ENCODE measurements around the gene GRK4. TPM values are rescaled to one million over a fixed set of nuclear protein-coding genes. Genes with fewer than 3 reads are reported as not detected.

Gene GRK4
- total and polyA plus RNA-seq, 2 of the 8 experiments (the other 6 are each of a cell fraction or from before 2014, with no cell fraction given) = 0.77 to 1.8 TPM

GRCh38 chr4:3011456-3012220 is 48.3 kb downstream of the GRK4 start:
- Histone ChIP-seq H4K5ac (ENCODE audit: insufficient read length, low read depth, low read length) (no peak overlapping the region), H3K9ac (replicated peaks in 1 of 4; ENCODE audit: extremely low read depth in 1 of 4, low read depth in 3 of 4, low read length in 3 of 4) (no peak overlapping the region), H4K20me1 (replicated peaks in 1 of 2; ENCODE audit: control insufficient read depth in 1 of 2, insufficient read depth in 2 of 2, low read length in 2 of 2) (no peaks in the 10 kb centered on the region), H2BK5ac (ENCODE audit: low read depth, low read length) (no peak overlapping the region), H2AK5ac (ENCODE audit: low read depth, low read length) (no peak overlapping the region), H3K79me1 (ENCODE audit: low read depth, low read length) (no peaks in the 10 kb centered on the region), H3K4me1 (replicated peaks in 1 of 4; ENCODE audit: control insufficient read depth in 3 of 4, insufficient read depth in 4 of 4, low read length in 3 of 4) (no peaks in the 10 kb centered on the region), H4K8ac (ENCODE audit: extremely low read depth, insufficient read depth, low read length) (no peak overlapping the region), H3K23ac (ENCODE audit: insufficient read length) (no peak overlapping the region), H2BK15ac (ENCODE audit: low read length) (no peak overlapping the region), H3K4ac (replicated peaks; ENCODE audit: insufficient read length, low read depth, low read length) (no peak overlapping the region), H3K56ac (replicated peaks; ENCODE audit: insufficient read length, low read depth, low read length) (no peak overlapping the region), H3K23me2 (ENCODE audit: low read depth, low read length) (no peaks in the 10 kb centered on the region), H3K9me3 (ENCODE audit: insufficient read depth in 2 of 2, low read depth in 1 of 2, low read length in 1 of 2) (no peaks in the 10 kb centered on the region), H3K27ac (ENCODE audit: low read depth, low read length) (no peak overlapping the region), H3K18ac (ENCODE audit: extremely low read depth, low read length) (no peak overlapping the region), H3K4me3 (ENCODE audit: extremely low read depth in 1 of 4, insufficient read depth in 2 of 4, low read depth in 3 of 4, low read length in 4 of 4) (no peak overlapping the region), H3K4me2 (ENCODE audit: insufficient read depth in 1 of 2, low read depth in 2 of 2, low read length in 2 of 2) (no peak overlapping the region), H3K27me3 (replicated peaks in 1 of 4; ENCODE audit: control insufficient read depth in 3 of 4, extremely low read depth in 1 of 4, insufficient read depth in 3 of 4, low read length in 3 of 4) (no peaks in the 10 kb centered on the region), H3K14ac (ENCODE audit: insufficient read length) (no peak overlapping the region), H3K79me2 (ENCODE audit: control insufficient read depth in 1 of 2, insufficient read depth in 2 of 2, low read length in 2 of 2) (no peaks in the 10 kb centered on the region), H4K91ac (replicated peaks; ENCODE audit: insufficient read length, low read length) (no peak overlapping the region), H2BK12ac (ENCODE audit: low read depth, low read length) (no peak overlapping the region), H2BK120ac (replicated peaks; ENCODE audit: low read depth, low read length) (no peak overlapping the region), H2AFZ (ENCODE audit: low read length) (no peak overlapping the region), H3K36me3 (ENCODE audit: control insufficient read depth in 2 of 4, insufficient read depth in 4 of 4, low read length in 3 of 4) (no peaks in the 10 kb centered on the region), H2BK20ac (ENCODE audit: low read length) (no peak overlapping the region)
- DNase-seq (ENCODE audit: low read depth in 1 of 2, low spot score in 2 of 2) = no peak
- CTCF ChIA-PET (ENCODE audit: partially characterized antibody) = interaction anchor here (7.4 kb wide), 1 partner anchor 26 kb away, joined by 89 read pairs; no protein-coding TSS in a partner anchor
- POLR2A ChIA-PET (ENCODE audit: partially characterized antibody) = no interaction called here
- WGBS, 2 experiments (ENCODE audit: extremely low coverage in 1 of 2, insufficient coverage in 1 of 2, insufficient read length in 1 of 2, insufficient replicate concordance in 2 of 2, low coverage in 1 of 2, low lambda C conversion rate in 2 of 2, missing lambda C conversion rate in 1 of 2) = 93% methylated on average over 17 of the region's 17 CpGs; no CpG with 5 or more reads in 1 of the 2 experiments
- no peak for FAIRE-seq
- TF ChIP-seq ATF2 (IDR thresholded peaks at IDR 0.05; ENCODE audit: low read length) (no peak), MAFK (IDR thresholded peaks at IDR 0.05; ENCODE audit: low read depth, low read length) (no peak), SIX5 (IDR thresholded peaks at IDR 0.05; ENCODE audit: low read depth, low read length) (no peak), USF2 (IDR thresholded peaks at IDR 0.05; ENCODE audit: low read length) (no peak), JUN (IDR thresholded peaks at IDR 0.05; ENCODE audit: low read depth, low read length) (no peak), CTBP2 (IDR thresholded peaks at IDR 0.05; ENCODE audit: borderline replicate concordance, insufficient read depth, insufficient read length, low read length) (no peak), RFX5 (IDR thresholded peaks at IDR 0.05; ENCODE audit: borderline replicate concordance, low read depth, low read length) (no peak), SP1 (IDR thresholded peaks at IDR 0.05; ENCODE audit: low read depth, low read length) (no peak), FOSL1 (IDR thresholded peaks at IDR 0.05; ENCODE audit: insufficient read depth, low read depth, low read length) (no peak), CHD1 (IDR thresholded peaks at IDR 0.05; ENCODE audit: low read depth, low read length) (no peak), JUND (IDR thresholded peaks at IDR 0.05; ENCODE audit: low read length) (no peak)
